RWPE1 (cell line): ENCODE data around the gene TMEM200C.

Experiments used
- CTCF ChIA-PET: fragments of 350-600 bp; sonication (Branson Sonifier 250); formaldehyde crosslinking; extraction: SDS; loops from one replicate; lab custom pipeline; 2021; lab: Yijun Ruan, JAX
- POLR2A ChIA-PET: fragments of 400-600 bp; formaldehyde crosslinking; extraction: SDS; loops from one replicate; lab custom pipeline; 2020; ENCODE audit warnings: antibody characterized with exemption; ENCODE audit not compliant: low non-redundant PET; lab: Yijun Ruan, JAX
- DNase-seq: peaks from one replicate; pipeline ENCODE4 v3.0.0; 2012; ENCODE audit warnings: low spot score
- H3K27ac ChIP-seq: fragments of 450-650 bp; 2 replicates; pipeline ENCODE4 v1.5.1; 2017
- TF ChIP-seq, protein P1 (sequence below): fragments of 450-650 bp; conservative IDR thresholded peaks from 2 replicates; pipeline ENCODE4 v1.5.1; 2017; ENCODE audit warnings: low read depth, mild to moderate bottlenecking

TMEM200C gene

DNA sequence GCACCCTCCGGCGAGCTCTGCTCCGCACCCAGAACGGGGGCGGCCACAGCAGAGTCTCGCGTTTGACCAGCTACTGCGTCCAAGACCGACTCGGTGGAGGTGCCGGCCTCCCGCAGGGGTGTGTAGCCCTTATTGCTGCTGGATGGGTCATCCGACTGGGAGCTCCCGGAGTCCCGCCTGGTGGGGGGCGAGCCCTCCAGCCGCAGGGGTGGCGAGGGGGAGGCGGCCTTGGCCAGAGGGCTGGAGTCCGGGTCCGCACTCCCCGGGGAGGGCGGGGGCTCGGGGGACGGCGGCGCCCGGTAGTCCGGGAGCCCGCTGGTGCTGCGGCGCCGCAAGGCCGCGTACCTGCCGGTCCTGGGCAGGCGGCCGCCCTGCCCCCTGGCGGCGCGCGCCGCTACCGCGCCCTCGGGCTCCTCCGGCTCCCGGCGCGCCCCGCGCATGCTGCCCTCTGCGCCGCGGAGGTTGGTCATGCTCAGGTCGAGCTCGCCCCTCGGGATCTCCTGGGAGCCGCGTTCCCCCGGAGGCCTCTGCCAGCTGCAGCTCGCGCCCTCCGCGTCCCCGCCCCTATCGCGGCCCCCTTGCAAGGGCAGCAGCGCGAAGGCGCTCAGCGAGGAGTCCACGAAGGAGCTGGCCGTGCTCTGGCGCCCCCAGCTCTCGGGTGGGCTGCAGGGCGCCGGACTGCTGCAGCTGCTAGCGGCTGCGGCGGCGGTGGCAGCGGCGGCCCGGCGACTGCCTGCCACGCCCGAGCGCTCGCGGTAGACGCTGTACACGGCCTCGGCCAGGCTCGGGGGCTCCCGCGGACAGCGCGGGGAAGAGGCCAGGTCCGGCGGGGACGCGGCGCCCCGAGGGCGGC, 4.8 kb downstream of the TMEM200C start:
- ChIA-PET POLR2A (no interaction called here), CTCF (interaction anchor here (0.6 kb wide), 1 partner anchor 23 kb away, joined by 3 read pairs; no protein-coding TSS in a partner anchor)
- H3K27ac ChIP-seq: no peak overlapping the region
- TF ChIP-seq, protein P1, sequence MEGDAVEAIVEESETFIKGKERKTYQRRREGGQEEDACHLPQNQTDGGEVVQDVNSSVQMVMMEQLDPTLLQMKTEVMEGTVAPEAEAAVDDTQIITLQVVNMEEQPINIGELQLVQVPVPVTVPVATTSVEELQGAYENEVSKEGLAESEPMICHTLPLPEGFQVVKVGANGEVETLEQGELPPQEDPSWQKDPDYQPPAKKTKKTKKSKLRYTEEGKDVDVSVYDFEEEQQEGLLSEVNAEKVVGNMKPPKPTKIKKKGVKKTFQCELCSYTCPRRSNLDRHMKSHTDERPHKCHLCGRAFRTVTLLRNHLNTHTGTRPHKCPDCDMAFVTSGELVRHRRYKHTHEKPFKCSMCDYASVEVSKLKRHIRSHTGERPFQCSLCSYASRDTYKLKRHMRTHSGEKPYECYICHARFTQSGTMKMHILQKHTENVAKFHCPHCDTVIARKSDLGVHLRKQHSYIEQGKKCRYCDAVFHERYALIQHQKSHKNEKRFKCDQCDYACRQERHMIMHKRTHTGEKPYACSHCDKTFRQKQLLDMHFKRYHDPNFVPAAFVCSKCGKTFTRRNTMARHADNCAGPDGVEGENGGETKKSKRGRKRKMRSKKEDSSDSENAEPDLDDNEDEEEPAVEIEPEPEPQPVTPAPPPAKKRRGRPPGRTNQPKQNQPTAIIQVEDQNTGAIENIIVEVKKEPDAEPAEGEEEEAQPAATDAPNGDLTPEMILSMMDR: no peak
- DNase-seq: no peak

DNA sequence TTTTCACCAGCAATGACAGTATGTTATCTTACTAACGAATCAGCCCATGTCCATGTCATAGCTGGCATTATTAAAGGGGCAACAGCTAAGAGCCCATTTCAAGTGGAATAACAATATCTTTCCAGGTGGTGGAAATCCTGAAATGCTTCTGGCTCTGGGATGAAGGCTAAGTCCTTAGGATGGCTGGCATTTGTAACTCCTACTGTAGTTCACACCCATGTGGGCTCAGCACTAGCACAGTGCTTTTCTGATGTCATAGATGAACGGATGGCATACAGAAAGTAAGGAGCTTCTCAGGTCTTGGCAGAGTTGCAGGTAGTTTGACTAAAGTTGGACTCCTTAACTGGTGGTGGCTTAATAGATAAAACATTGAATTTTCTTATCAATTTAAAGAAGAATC, 10.0 kb downstream of the TMEM200C start:
- ChIA-PET POLR2A (no interaction called here), CTCF (interaction anchor here (0.6 kb wide), 1 partner anchor 9 kb away, joined by 3 read pairs; no protein-coding TSS in a partner anchor)
- TF ChIP-seq, protein P1: no peak
- DNase-seq: no peak
- H3K27ac ChIP-seq: no peak overlapping the region

DNA sequence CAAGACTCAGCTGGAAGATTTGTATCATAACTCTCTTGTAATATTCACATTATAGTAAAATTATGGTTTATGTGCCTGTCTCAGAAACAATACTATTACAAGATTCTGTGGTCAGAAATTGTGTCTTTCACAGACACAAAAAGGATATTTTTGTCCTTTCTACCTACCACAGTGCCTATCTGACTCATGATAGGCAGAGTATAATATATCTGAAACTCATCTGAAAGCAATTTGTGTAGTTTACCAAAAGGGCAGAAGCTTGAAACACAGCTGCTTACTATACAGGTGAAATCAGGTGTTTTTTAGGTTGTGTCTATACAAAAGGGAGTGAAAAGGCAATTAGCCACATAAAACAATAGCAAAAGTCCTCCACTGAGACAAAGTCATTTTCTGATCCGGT, 10.9 kb downstream of the TMEM200C start:
- TF ChIP-seq, protein P1: no peak
- DNase-seq: no peak
- ChIA-PET POLR2A (no interaction called here), CTCF (no interaction called here)
- H3K27ac ChIP-seq: no peak overlapping the region

DNA sequence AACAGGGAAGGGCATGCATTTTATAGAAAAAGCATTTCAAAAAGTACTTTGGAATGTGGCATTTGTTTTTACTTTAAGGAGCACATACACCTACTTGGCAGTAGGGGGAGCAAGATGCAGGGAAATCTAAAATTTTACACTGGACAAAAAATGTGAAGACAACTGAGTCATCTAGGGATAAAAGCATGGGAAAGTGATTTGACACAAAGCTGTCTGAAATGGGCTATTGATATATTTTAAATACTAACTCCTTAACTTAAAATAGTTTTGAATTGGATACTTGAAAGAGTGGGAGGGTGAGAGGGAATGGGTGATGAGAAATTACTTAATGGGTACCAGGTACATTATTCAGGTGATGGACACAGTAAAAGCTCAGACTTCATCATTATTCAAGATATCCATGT, 15.8 kb downstream of the TMEM200C start:
- CTCF ChIA-PET: interaction anchor here (0.6 to 1.1 kb wide), 4 partner anchors 13 to 944 kb away, joined by 3 to 8 read pairs (median 4); no protein-coding TSS in a partner anchor
- no peak for DNase-seq
- TF ChIP-seq, protein P1: peak; percentile 74
- no peak overlapping the region for H3K27ac ChIP-seq
- POLR2A ChIA-PET: no interaction called here

DNA sequence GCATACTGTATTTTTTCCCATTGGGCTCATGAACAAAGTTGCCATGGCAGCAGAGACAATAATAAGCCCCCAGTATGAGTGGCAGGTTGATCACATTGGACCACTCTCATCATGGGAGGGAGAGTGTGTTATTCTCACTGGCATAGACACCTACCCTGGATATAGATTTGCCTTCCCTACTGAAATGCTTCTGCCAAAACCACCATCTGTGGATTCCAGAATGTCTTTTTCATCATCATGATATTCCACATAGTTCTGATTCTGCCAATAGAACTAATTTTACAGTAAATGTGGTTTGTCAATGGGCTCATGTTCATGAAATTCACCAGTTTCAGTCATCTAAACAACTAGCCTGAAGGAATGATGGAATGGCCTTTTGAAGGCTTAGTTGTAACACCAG, 18.4 kb downstream of the TMEM200C start:
- no peak for DNase-seq
- TF ChIP-seq, protein P1: no peak
- ChIA-PET POLR2A (interaction anchor here (0.6 kb wide), 1 partner anchor 97 kb away, joined by 3 read pairs; no protein-coding TSS in a partner anchor), CTCF (interaction anchor here (0.7 kb wide), 1 partner anchor 1057 kb away, joined by 3 read pairs; no protein-coding TSS in a partner anchor)
- H3K27ac ChIP-seq: no peak overlapping the region

DNA sequence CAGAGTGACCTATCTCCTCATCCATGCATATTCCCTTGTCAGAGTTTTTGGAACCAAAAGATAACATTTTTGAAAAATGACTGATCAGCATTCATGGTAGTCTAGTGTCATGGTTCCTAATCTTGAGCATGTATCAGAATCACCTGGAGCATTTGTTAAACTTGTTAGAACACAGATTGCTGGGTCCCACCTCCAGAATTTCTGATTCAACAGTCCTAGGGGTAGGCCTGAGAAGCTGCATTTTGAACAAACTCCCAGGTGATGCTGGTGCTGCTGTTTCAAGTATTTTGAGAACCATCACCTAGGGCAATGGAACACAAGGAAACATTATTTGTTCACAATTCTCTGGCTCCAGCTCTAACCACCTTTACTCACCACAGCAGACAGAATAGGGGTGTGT, 21.0 kb downstream of the TMEM200C start:
- no peak for DNase-seq
- TF ChIP-seq, protein P1: no peak
- ChIA-PET CTCF (no interaction called here), POLR2A (no interaction called here)
- H3K27ac ChIP-seq: no peak overlapping the region
